HUES6 (cell line): ENCODE results near the gene ZNF716.

Experiments
- H3K27ac ChIP-seq: 2 replicates; pipeline ENCODE4 v1.7.0; 2013; ENCODE audit warnings: low read depth, mild to moderate bottlenecking, low read length, inconsistent platforms
- H3K27me3 ChIP-seq: 2 replicates; pipeline ENCODE4 v1.6.1; 2013; ENCODE audit warnings: low read length; ENCODE audit not compliant: control insufficient read depth, insufficient read depth
- H3K36me3 ChIP-seq: 2 replicates; pipeline ENCODE4 v1.6.1; 2013; ENCODE audit warnings: low read length; ENCODE audit not compliant: control insufficient read depth, insufficient read depth
- H3K4me1 ChIP-seq: 2 replicates; pipeline ENCODE4 v1.6.1; 2013; ENCODE audit warnings: low read length; ENCODE audit not compliant: control insufficient read depth, insufficient read depth
- H3K4me3 ChIP-seq: 2 replicates; pipeline ENCODE4 v1.5.1; 2013; ENCODE audit warnings: low read depth, low read length
- H3K9ac ChIP-seq: one replicate; pipeline ENCODE4 v1.6.1; 2013; ENCODE audit warnings: mild to moderate bottlenecking, low read length
- H3K9me3 ChIP-seq: 2 replicates; pipeline ENCODE4 v1.6.1; 2013; ENCODE audit warnings: low read depth, low read length; ENCODE audit not compliant: control insufficient read depth, insufficient read depth

Gene ZNF716

DNA sequence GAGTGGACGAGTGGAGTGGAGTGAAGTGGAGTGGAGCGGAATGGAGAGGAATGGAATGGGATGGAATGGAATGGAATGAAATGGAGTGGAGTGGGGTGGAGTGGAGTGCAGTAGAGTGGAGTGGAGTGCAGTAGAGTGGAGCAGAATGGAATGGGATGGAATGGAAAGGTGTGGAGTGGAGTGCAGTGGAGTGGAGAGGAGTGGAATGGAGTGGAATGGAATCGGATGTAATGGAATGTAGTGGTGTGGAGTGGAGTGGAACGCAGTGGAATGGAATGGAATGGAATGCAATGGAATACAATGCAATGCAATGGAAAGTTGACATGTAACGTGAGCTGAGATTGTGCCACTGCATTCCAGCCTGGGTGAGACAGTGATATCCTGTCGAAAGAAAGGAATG, 46.4 kb downstream of the ZNF716 start:
- Histone ChIP-seq H3K9me3 (peaks cover 85% of the 10 kb centered on the region), H3K36me3 (no peaks in the 10 kb centered on the region), H3K27ac (no peak overlapping the region), H3K27me3 (no peaks in the 10 kb centered on the region), H3K4me1 (no peaks in the 10 kb centered on the region), H3K4me3 (no peak overlapping the region), H3K9ac (no peak overlapping the region)

DNA sequence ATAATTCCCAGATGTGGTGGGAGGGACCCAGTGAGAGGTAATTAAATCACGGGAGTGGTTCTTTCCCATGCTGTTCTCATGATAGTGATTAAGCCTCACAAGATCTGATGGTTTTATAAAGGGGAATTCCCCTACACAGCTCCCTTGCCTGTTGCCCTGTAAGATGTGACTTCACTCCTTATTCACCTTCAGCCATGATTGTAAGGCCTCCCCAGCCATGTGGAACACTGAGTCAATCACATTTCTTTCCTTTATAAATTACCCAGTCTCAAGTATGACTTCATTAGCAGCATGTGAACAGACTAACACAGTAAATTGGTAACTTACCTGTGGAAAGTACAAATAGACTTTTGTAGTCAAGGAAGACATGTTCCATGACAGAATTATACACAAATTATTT, 55.2 kb downstream of the ZNF716 start:
- no peak overlapping the region for H3K4me3 ChIP-seq

More for the DNA sequence above, 55.2 kb downstream of the ZNF716 start:
- Histone ChIP-seq H3K9me3 (peaks cover 67% of the 10 kb centered on the region), H3K36me3 (no peaks in the 10 kb centered on the region), H3K27ac (no peak overlapping the region), H3K27me3 (no peaks in the 10 kb centered on the region), H3K9ac (no peak overlapping the region), H3K4me1 (no peaks in the 10 kb centered on the region)
